Measurements from ENCODE around the gene EEF1G.

EEF1G gene

DNA sequence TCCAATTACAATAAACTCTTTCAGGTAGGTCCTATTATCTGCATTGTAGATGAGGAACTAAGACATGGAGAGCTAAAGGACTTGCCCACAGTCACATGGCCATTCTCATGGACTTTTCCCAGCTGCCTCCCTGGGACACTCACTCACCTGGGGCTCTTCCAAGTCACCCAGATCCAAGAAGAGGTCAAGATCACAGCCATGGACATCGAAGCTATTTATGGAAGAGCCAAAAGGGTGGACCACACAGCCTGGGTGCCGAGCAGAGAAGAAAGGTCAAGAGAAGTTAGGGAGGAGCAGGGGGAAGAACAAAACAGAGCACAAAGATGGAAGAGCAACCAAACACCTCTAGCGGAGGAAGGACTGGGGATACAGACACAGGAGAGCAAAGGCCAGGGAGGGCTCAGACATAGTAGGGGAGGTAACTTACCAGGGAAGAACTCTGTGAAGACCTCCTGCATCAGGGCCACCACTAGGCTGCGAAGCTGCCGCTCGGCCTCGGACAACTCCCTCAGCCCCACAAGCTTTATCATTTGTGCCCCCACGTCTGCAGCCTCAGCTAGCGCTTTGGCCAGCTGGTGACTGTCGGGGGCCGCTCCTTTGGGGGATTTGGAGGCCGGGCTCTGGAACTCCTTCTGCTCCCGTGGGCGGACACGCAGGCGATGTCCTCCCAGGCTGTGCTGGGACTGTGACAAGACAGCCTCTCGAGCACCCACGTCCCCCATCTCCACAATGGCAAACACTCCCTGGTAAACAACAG, 7.4 kb upstream of the EEF1G start:
- no peaks in the 10 kb centered on the region for H3K27me3 ChIP-seq (ENCODE audit: control insufficient read depth, low read length)
- peaks cover 4% of the 10 kb centered on the region for H3F3A ChIP-seq (ENCODE audit: control insufficient read depth, insufficient read depth)
- H3K4me2 ChIP-seq (ENCODE audit: low read length) = no peak overlapping the region
- peaks cover 72% of the 10 kb centered on the region for H3K36me3 ChIP-seq (ENCODE audit: control insufficient read depth, low read length)
- no peaks in the 10 kb centered on the region for H3K4me1 ChIP-seq (ENCODE audit: control insufficient read depth, low read length)
- peaks cover 30% of the 10 kb centered on the region for H3K79me2 ChIP-seq (ENCODE audit: control insufficient read depth, low read length)
- no peak overlapping the region for H3K4me3 ChIP-seq (ENCODE audit: low read length)
- TF ChIP-seq EZH2phosphoT487 (IDR thresholded peaks at IDR 0.05; ENCODE audit: borderline replicate concordance, low read length) = no peak
- TF ChIP-seq, protein P1, sequence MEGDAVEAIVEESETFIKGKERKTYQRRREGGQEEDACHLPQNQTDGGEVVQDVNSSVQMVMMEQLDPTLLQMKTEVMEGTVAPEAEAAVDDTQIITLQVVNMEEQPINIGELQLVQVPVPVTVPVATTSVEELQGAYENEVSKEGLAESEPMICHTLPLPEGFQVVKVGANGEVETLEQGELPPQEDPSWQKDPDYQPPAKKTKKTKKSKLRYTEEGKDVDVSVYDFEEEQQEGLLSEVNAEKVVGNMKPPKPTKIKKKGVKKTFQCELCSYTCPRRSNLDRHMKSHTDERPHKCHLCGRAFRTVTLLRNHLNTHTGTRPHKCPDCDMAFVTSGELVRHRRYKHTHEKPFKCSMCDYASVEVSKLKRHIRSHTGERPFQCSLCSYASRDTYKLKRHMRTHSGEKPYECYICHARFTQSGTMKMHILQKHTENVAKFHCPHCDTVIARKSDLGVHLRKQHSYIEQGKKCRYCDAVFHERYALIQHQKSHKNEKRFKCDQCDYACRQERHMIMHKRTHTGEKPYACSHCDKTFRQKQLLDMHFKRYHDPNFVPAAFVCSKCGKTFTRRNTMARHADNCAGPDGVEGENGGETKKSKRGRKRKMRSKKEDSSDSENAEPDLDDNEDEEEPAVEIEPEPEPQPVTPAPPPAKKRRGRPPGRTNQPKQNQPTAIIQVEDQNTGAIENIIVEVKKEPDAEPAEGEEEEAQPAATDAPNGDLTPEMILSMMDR (IDR thresholded peaks at IDR 0.05; ENCODE audit: low read depth, low read length, poor library complexity, severe bottlenecking) = no peak
- no peaks in the 10 kb centered on the region for H3K9me2 ChIP-seq (replicated peaks; ENCODE audit: control insufficient read depth, low read length)
- H3K9me3 ChIP-seq (ENCODE audit: control insufficient read depth, insufficient read depth, low read length) = no peaks in the 10 kb centered on the region
- H3K27ac ChIP-seq (ENCODE audit: low read depth, low read length) = no peak overlapping the region
- no peaks in the 10 kb centered on the region for H4K20me1 ChIP-seq (ENCODE audit: control insufficient read depth, insufficient read depth, low read depth, low read length)

GRCh38 chr11:62579252-62579651, 5.6 kb upstream of the EEF1G start:
- no peak overlapping the region for H3K4me2 ChIP-seq (ENCODE audit: low read length)
- H4K20me1 ChIP-seq (ENCODE audit: control insufficient read depth, insufficient read depth, low read depth, low read length) = no peaks in the 10 kb centered on the region
- peaks cover 9% of the 10 kb centered on the region for H3F3A ChIP-seq (ENCODE audit: control insufficient read depth, insufficient read depth)
- no peaks in the 10 kb centered on the region for H3K9me3 ChIP-seq (ENCODE audit: control insufficient read depth, insufficient read depth, low read length)
- TF ChIP-seq EZH2phosphoT487 (IDR thresholded peaks at IDR 0.05; ENCODE audit: borderline replicate concordance, low read length) = no peak
- TF ChIP-seq, protein P1 (IDR thresholded peaks at IDR 0.05; ENCODE audit: low read depth, low read length, poor library complexity, severe bottlenecking) = no peak
- H3K27me3 ChIP-seq (ENCODE audit: control insufficient read depth, low read length) = no peaks in the 10 kb centered on the region
- H3K9me2 ChIP-seq (replicated peaks; ENCODE audit: control insufficient read depth, low read length) = no peaks in the 10 kb centered on the region
- no peak overlapping the region for H3K27ac ChIP-seq (ENCODE audit: low read depth, low read length)
- H3K4me1 ChIP-seq (ENCODE audit: control insufficient read depth, low read length) = peaks cover 16% of the 10 kb centered on the region
- no peak overlapping the region for H3K4me3 ChIP-seq (ENCODE audit: low read length)
- H3K79me2 ChIP-seq (ENCODE audit: control insufficient read depth, low read length) = peaks cover 35% of the 10 kb centered on the region
- peaks cover 78% of the 10 kb centered on the region for H3K36me3 ChIP-seq (ENCODE audit: control insufficient read depth, low read length)

DNA sequence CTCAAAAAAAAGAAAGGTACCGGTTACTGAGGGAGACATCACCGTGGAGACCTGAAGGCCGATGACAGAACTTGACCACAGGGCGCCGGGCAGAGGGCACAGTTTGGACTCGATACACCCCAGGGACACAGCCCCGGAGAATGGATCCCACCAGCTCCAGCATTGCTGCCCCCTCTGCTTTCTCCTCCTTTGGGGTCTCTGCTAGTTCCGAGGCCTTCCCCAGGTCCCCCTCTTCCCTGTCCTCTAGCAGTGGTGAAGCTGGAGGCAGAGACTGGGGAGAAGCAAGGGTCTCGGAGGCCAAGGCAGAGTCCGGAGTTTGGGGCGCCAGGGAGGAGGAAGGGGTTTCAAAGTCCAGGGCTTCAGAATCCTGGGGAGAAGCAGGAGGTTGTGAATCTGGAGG, 4.8 kb upstream of the EEF1G start:
- Histone ChIP-seq H3K27ac (ENCODE audit: low read depth, low read length) (no peak overlapping the region), H3K27me3 (ENCODE audit: control insufficient read depth, low read length) (no peaks in the 10 kb centered on the region), H3K9me3 (ENCODE audit: control insufficient read depth, insufficient read depth, low read length) (no peaks in the 10 kb centered on the region), H3K36me3 (ENCODE audit: control insufficient read depth, low read length) (peaks cover 74% of the 10 kb centered on the region), H3K4me1 (ENCODE audit: control insufficient read depth, low read length) (peaks cover 16% of the 10 kb centered on the region), H4K20me1 (ENCODE audit: control insufficient read depth, insufficient read depth, low read depth, low read length) (no peaks in the 10 kb centered on the region), H3K4me2 (ENCODE audit: low read length) (no peak overlapping the region), H3F3A (ENCODE audit: control insufficient read depth, insufficient read depth) (peaks cover 9% of the 10 kb centered on the region), H3K79me2 (ENCODE audit: control insufficient read depth, low read length) (peaks cover 31% of the 10 kb centered on the region), H3K4me3 (ENCODE audit: low read length) (no peak overlapping the region), H3K9me2 (replicated peaks; ENCODE audit: control insufficient read depth, low read length) (no peaks in the 10 kb centered on the region)
- TF ChIP-seq, protein P1 (IDR thresholded peaks at IDR 0.05; ENCODE audit: low read depth, low read length, poor library complexity, severe bottlenecking) = no peak
